GM12873 (cell line): ENCODE measurements around the gene S100A8.

Experiments
- CTCF ChIP-seq: IDR thresholded peaks from 2 replicates; pipeline ENCODE4 v1.5.1; 2012; ENCODE audit warnings: low read depth, mild to moderate bottlenecking, moderate library complexity, low read length, control low read depth; ENCODE audit not compliant: insufficient read depth; ENCODE audit errors: missing control alignments

Gene S100A8

DNA sequence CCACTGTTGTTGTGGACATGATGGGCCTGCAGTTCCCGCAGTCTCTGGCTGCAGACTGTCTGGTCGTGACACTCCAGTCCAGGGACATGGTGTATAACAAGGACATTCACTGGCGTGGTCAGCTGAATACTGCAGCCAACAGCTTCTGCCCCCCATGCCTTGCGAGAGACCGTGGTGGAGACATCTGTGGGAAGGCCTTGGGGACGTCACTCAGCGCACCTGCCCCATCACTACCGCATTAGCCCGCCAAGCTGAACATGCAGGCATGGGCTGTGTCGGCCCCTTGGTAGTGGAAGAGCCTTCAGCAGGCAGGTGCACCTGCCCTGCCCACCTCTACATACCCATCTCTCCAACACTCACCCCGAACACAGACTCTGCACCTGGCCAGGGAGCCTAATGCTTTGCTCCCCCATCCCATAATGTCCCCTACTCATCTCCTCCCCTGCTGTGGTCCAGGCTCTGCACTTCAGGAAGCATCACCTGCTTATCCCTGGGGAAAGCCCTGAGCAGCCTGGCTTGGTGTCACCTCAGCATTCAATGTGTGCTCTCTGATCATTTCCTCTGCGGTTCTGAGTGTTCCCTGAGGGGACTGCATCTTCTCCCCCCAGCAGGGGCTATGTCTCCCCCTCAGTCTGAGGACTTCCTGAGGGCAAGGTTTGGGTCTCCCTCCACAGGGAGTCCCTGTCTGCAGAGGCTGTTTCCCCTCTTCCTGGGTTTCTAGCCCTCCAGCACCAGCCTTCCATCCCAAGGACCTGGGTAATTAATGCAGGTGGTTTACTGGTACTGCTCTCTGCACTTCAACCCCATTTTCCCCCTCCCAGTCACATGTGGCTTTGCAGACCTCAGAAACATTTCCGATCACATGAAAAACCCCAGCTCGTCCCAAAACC, 45.4 kb downstream of the S100A8 start:
- TF ChIP-seq CTCF, result no peak

DNA sequence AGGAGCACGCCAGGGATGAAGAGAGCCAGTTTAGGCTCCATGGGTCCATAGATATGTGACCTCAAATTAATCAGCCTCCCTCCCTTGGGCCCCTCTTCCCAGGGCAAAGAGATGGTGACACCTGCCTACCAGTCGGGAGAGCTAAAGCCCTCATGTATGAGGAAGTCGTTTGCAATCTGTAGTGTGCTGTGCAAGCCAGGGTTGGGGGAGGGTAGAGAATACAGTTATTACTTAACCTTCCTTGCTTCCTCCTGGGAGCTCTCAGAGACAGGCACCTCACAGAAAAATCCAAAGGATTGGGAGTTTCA, 46.2 kb downstream of the S100A8 start:
- TF ChIP-seq CTCF, result no peak

DNA sequence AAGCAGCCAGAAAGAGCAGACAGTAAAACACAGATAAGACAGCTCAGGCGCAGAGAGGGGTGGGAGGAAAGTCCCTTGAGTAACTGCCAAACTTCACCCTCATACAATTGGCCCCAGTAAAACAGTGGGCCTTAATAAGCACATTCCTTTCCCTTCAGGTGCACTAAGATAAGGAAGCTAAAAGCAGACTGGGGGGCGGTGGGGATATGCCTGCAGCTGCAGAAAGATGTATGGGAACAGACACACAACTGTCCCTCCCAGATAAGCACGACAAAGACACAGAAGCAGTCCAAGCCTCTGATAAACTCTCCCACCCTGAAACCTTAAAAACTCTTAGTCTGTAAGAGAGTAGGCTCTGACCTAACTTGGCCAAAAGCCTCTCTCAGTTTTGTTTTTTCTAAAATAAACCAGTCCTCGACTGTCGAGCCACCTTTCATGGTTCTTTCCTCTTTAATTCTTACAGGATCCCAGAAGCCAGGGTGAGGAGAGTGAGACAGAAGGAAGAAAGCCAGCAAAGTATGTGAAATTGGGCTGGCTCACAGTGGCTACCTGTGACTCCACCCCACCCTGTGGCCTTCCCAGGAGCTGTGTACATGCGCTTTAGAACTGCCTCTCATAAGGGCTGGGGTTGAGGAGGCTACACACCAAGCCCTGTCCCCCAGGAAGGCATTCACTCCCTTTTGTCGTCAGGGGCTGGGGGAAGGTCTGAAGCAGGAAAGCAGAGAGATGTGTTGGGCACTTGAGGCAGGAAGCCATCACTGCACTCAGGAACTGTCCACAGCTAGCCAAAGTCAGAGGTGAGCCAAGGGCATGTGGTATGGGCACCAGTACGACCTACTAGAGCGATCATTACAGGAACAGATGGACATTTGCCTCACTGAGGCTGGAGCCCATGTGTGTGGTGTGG, 46.8 kb downstream of the S100A8 start:
- TF ChIP-seq CTCF, result no peak

- no peak for TF ChIP-seq CTCF
Measured at GRCh38 chr1:153343040-153343681, 47.7 kb downstream of the S100A8 start.

DNA sequence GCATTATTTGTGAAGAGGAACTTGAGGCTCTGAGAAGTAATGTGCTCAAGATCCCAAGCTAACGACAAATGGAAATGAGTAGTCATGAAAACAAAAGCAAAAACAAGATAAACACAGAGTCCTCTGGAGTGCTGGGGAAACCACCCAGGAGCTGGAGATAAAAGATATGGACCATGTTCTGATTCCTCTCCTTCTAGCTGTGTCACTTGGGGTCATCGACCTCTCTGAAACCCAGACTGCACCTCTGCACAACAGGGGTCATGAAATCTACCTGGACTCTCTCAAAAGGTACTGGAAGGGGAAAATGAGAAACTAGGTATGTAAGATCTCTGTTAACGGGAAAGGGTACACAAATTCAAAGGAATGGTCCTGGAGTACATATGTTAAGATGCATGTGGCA, 48.7 kb downstream of the S100A8 start:
- TF ChIP-seq CTCF, result no peak

DNA sequence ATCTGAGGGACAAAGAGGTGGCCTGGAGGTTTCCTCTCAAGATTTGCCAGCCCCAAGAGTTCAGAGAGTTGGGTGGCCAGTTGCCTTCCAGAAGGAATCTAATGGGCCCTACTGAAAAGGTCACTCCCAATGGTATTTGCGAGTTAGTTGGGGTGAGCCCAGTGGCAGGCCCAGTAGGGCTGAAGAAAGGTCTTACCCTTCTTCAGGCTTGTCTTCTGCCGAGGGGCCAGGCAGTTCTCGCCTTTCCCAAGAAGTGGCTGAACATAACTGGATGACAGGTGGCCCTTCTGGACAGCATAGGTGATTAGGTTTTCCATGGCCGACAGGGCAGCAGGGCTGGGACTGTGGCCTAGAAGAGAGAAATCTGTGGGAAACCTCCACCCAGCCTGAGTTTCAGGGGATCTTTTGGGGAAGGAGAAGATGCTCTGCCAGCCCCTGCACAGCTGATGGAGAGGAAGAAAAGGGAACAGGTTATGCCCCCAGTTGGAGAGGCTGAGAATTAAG, 49.4 kb downstream of the S100A8 start:
- no peak for TF ChIP-seq CTCF

DNA sequence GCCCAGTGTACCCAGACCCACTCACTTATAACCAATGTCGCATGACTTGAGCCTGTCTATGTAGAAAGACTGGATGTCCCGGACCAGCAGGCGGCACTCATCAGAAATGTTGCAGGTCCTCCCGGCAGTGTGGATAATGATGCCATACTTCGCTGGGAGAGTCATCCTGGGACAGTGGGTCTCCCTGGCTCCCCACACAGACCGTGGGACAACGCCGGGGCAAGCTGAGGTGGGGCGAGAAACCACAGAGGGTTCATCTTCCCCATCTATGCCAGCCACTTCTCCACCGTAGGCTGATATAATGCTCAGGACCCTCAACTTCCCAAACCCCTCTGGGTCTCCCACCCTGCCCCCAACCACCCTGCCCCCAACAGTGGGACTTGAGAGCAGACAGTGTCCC, 50.5 kb downstream of the S100A8 start:
- no peak for TF ChIP-seq CTCF
